ENCODE results near the gene MOGAT1. TPM values are rescaled to one million over a fixed set of nuclear protein-coding genes. Genes with fewer than 3 reads are reported as not detected.

MOGAT1 gene
- total RNA-seq, 1 donor from 2014 or later = not detected

GRCh38 chr2:222656526-222657446 lies 14.7 kb upstream of the MOGAT1 start:
- peak overlapping the region; percentile 99 for H3K27ac Mint-ChIP-seq (ENCODE audit: unreplicated experiment)
- FAIRE-seq = no peak
- H3K79me2 ChIP-seq (ENCODE audit: insufficient read depth, low read length) = peaks cover 47% of the 10 kb centered on the region

GRCh38 chr2:222663479-222663878 lies 8.0 kb upstream of the MOGAT1 start:
- Mint-ChIP-seq H3K9me3 (ENCODE audit: unreplicated experiment) (peaks cover 3% of the 10 kb centered on the region), H3K27me3 (ENCODE audit: low read depth, unreplicated experiment) (no peaks in the 10 kb centered on the region), H3K4me3 (ENCODE audit: unreplicated experiment) (no peak overlapping the region), H3K4me1 (ENCODE audit: low read depth, unreplicated experiment) (no peaks in the 10 kb centered on the region), H3K27ac (ENCODE audit: unreplicated experiment) (no peak overlapping the region), H3K36me3 (ENCODE audit: low read depth, unreplicated experiment) (no peaks in the 10 kb centered on the region)
- Histone ChIP-seq H4K20me1 (ENCODE audit: insufficient read depth, low read length) (no peaks in the 10 kb centered on the region), H3K4me2 (ENCODE audit: low read length) (no peak overlapping the region), H3K4me1 (ENCODE audit: insufficient read depth, low read length) (no peaks in the 10 kb centered on the region), H3K9ac (ENCODE audit: low read length) (no peak overlapping the region), H2AFZ (ENCODE audit: low read depth, low read length) (no peak overlapping the region), H3K36me3 (ENCODE audit: insufficient read depth, low read length) (no peaks in the 10 kb centered on the region), H3K27me3 (ENCODE audit: insufficient read depth, low read length) (no peaks in the 10 kb centered on the region), H3K27ac (ENCODE audit: low read depth, low read length) (no peak overlapping the region), H3K79me2 (ENCODE audit: insufficient read depth, low read length) (no peaks in the 10 kb centered on the region), H3K4me3 (ENCODE audit: insufficient read depth, low read depth, low read length) (no peak overlapping the region), H3K9me3 (ENCODE audit: insufficient read depth, low read depth, low read length) (no peaks in the 10 kb centered on the region)
- DNase-seq (ENCODE audit: low read depth) (no peak), FAIRE-seq (no peak)
- TF ChIP-seq CTCF (IDR thresholded peaks at IDR 0.05; ENCODE audit: insufficient read depth, low read depth, low read length) = no peak
- TF ChIP-seq EZH2 (IDR thresholded peaks at IDR 0.05; ENCODE audit: insufficient read depth, low read length) = no peak

More at GRCh38 chr2:222656526-222657446, 14.7 kb upstream of the MOGAT1 start:
- Histone ChIP-seq H3K4me2 (ENCODE audit: low read length) (peak overlapping the region; percentile 97), H2AFZ (ENCODE audit: low read depth, low read length) (peak overlapping the region; percentile 98), H3K36me3 (ENCODE audit: insufficient read depth, low read length) (no peaks in the 10 kb centered on the region), H3K27me3 (ENCODE audit: insufficient read depth, low read length) (no peaks in the 10 kb centered on the region), H3K4me1 (ENCODE audit: insufficient read depth, low read length) (peaks cover 5% of the 10 kb centered on the region), H3K4me3 (ENCODE audit: insufficient read depth, low read depth, low read length) (peak overlapping the region; percentile 99), H3K9me3 (ENCODE audit: insufficient read depth, low read depth, low read length) (no peaks in the 10 kb centered on the region), H4K20me1 (ENCODE audit: insufficient read depth, low read length) (peaks cover 13% of the 10 kb centered on the region), H3K9ac (ENCODE audit: low read length) (peak overlapping the region; percentile 98), H3K27ac (ENCODE audit: low read depth, low read length) (peak overlapping the region; percentile 100)
- no peak for TF ChIP-seq CTCF (IDR thresholded peaks at IDR 0.05; ENCODE audit: insufficient read depth, low read depth, low read length)
- no peak for TF ChIP-seq EZH2 (IDR thresholded peaks at IDR 0.05; ENCODE audit: insufficient read depth, low read length)
- H3K27me3 Mint-ChIP-seq (ENCODE audit: low read depth, unreplicated experiment) = no peaks in the 10 kb centered on the region
- no peak for DNase-seq (ENCODE audit: low read depth)
- no peaks in the 10 kb centered on the region for H3K9me3 Mint-ChIP-seq (ENCODE audit: unreplicated experiment)
- H3K36me3 Mint-ChIP-seq (ENCODE audit: low read depth, unreplicated experiment) = no peaks in the 10 kb centered on the region
- H3K4me3 Mint-ChIP-seq (ENCODE audit: unreplicated experiment) = peak overlapping the region; percentile 99
- peaks cover 2% of the 10 kb centered on the region for H3K4me1 Mint-ChIP-seq (ENCODE audit: low read depth, unreplicated experiment)
